HG02678 (cell line): ENCODE results near the gene MRPL2.
A peak's percentile ranks its signal among the peaks of the same experiment; 100 is the strongest.
"Not testable (repeated sequence)": the region's sequence is repeated elsewhere in the genome, so short reads cannot be mapped to it uniquely, and the experiment has no call there.

ENCODE experiments used
- ATAC-seq: cut with Tn5 transposase; IDR thresholded peaks from one replicate; pipeline ENCODE4 v1.9.1; 2021; ENCODE audit warnings: mild to moderate bottlenecking, moderate library complexity; ENCODE audit not compliant: unreplicated experiment

MRPL2 gene

DNA sequence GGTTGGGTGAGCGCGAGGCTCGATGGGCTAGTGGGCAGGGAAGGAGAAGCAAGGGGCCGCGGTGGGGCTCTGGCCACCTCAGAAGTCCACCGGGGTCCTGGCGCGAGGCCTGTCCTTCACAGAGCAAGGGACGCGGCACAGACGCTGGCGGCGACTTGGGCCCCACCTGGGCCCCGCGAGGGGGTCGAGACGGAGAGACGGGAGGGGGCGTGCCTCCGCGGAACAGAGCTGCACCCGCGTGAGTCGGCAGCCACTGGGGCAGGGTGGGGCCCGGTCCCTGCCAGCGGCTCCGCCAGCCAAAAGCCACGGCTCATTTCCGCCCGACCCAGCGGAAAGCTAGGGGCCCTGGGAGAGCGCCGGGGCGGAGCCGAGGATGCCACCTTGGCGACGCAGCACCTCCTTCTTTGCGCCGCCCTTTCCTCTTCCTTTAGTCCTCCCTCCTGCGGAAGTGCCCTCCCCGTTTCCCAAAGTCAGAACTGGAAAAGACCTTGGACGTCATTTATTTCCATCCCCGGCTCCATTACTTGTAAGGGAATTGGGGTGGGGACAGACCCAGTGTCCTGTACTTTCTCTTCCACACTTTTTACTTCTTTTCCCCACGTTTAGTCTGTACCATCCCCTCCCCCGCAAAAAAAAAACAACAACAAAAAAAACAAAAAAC is 5.6 kb downstream of the MRPL2 start, which contains the start of gene CUL7:
CUL7 (minus strand) TSS at position 307 of the 661 bp plus-strand sequence. CDS start 1,063 bp downstream, outside the sequence.
- peak; percentile 94 for ATAC-seq

DNA sequence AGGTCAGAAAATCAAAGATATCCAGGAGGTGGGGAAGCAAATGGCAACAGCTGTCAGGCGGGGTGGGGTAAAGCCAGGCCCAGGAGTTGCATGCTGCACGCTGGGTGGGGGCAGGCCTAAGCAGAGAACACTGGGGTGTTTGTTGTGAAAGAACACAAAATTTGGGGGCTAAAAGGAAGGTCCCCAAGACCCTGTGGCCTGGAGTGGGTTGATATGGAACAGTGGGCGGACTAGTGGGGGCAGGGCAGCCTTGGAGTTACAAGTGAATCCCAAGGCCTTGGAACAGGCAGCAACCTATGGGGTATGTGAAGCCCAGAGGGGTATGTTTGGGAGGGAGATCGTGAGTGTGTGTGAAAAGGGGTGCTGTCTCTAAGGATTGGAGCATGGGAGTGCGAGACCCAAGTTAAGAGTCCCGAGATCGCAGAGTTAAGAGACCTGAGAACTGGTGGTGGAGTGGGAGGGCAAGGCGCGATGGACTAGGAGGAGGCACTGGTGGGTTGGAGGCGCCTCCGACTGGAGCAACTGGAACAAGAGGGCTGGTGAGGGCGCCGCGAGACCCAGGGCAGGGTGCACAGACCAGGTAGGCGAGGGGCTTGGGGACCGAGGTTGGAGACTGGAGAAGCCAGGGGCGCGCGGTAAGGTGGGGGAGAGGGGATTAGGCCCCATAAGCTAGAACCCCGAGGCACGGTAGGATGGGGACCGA is 6.2 kb downstream of the MRPL2 start:
- ATAC-seq = no peak

DNA sequence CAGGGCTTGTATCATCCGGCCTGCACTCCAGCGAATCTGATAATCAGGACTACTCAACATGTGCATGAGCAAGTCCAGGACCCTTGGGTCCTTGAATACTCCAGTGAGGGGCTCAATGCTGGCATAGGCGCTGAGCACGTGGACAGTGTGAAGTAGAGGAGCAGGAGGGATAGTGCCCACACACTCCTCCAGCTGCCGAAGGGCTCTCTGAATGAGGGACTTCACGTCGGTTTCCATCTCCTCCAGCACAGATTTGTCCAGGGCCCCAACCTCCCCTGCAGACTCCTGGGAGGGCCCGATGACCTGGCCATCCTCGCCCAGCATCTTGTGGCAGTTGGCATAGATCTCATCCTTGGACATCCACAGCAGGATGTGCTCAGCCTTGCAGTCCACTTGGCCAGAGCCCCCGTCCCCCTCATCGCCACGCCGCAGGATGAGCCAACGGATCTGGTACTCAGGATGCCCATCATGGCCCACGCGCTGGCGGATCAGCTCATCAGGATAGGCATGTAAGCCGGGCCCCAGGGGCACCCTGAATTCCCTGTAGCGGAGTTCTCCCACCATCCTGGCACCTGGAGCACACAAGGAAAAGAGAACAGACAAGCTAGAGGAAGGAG is 6.9 kb downstream of the MRPL2 start:
- no peak for ATAC-seq

DNA sequence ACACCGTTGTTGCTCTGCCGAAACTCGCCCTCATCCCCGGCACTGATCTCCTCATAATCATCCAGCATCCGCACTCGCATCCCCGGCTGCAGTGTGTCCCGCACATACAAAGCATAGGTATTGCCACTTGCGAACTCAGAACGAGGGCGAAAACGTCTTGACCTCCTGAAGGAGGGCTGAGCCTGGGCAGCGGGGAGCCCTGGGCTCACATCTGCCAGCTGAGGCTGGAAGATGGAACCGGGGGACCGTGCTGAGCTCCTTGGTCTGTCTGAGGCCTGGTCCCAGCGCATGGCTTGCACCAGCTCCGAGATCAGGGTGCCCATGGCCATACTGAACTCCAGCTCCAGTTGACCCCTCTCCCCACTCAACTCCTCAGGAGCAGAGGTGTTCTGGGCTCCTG is 8.3 kb downstream of the MRPL2 start:
- ATAC-seq = no peak

DNA sequence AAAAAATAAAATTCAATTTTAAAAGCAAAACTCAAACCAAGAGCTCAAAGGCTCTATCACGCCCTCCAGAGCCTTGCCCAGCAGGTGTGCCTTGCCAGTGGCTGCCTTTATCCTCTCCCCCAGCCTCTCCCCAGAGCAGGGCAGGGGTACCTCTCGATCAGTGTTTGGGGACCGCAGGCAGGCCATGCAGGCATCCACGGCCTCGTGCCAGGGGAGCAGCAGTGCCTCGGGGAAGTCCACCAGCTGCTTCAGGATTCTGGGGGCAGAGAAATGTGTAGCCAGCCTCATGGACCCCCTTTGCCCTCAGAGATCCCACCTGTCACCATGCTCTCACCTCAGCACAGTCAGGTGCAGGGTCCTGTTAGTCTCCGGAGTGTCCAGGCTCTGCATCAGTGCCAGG is 11.2 kb downstream of the MRPL2 start:
- ATAC-seq = no peak

DNA sequence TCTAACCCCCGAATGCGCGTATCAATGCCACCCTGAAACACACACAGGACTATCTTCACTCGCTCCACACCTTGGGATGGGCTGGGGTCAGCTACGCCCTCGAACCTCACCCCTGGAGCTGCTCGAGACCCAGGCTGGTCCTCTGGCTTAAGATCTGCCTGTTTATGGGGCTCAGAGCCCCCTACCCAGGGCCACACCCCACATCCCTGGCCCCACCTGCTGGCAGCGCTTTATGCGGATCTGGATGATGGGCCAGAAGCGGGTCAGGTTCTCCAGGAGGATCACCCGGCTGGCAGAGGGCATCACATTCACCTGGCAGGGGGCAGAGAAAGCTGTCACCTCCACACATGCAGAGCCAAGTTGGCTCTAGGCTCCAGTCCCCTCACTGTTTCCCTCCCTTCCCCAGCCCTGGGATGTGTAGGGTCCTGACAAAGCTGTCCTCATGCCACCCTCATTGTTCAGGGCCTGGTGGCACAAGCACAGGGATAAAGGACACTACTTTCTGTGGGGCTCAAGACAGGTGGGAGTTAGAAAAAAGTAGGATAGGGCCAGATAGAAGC is 13.8 kb downstream of the MRPL2 start:
- no peak for ATAC-seq

DNA sequence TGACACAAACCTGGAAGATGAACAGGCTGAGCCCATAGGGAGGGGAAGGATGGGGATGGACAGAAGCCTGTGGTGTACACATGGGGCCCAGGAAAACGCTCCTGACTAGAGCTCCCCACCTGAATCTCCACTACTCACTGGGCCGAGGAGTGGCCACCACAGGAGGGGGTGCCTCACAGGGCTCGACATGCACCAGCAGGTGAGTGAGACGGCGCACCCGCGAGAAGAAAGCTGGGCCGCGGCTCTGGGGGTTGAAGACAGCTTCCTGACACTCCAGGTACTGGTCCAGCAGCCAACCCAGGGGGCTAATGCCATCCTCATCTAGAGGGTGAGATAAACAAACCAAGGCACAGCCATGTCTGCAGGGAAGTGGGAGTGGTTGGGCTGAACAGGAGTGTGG is 15.9 kb downstream of the MRPL2 start:
- ATAC-seq = no peak

DNA sequence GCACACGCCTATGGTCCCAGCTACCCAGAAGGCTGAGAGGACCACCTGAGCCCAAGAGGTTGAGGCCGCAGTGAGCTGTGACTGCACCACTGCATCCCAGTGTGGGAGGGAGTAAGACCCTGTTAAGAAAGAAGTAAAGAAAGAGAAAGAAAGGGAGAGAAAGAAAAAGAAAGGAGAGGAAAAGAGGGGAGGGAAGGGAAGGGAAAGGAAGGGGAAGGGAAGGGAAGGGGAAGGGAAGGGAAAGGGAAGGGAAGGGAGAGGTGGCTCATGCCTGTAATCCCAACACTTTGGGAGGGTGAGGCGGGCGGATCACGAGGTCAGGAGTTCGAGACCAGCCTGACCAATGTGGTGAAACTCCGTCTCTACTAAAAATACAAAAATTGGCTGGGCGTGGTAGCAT is 17.8 kb downstream of the MRPL2 start:
- ATAC-seq = not testable (repeated sequence)

DNA sequence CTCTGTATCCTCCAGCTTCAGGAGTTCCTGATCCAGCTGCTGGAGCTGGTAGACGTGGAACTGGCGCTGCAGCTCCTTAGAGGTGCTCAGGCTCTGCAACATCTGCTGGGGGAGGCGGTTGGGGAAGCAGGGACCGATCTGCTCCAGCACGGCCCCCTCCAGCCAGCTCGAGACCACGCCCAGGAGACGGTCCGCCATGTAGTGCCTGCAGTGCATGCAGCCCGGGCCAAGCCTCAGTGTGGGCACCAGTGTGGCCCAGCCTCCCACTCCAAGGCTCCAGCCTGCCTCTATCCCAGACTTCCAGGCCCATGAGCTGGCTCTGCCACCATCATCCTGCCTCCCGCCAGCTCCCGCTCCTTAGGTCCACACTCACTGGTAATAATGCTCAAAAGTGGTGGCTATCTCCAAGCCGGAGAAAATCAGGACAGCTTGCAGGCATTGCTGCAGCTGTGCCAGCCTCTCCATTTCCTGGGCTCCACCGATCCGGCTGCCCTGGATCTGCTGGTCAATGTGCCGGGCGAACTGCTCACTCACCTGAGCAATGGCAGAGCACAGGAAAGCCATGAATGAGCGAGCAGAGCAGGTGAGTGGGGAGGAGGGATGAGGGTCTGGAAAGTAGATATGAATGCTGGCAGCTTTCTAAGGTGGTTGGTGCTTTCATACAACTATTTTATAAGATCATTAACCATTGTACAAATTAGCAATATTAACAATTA is 18.5 kb downstream of the MRPL2 start:
- no peak for ATAC-seq

DNA sequence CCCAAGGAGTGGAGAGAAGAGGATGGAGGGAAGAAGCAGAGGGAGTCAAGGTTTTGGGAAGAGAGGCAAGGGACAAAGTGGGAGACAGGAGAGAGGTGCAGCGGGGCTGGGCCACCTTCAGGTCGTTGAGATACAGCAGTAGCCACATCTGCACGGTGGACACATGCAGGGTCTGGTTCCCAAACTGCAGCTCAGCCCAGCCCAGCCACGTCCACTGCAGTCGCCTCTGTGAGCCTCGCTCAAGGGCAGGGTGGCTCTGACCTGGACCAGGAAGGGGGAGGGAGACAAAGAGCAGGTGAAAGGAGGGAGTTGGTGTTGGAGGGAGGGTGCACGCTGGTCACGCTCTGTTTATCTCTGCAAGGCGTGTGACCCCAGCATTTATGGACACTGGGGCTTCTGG is 20.5 kb downstream of the MRPL2 start:
- ATAC-seq = no peak

DNA sequence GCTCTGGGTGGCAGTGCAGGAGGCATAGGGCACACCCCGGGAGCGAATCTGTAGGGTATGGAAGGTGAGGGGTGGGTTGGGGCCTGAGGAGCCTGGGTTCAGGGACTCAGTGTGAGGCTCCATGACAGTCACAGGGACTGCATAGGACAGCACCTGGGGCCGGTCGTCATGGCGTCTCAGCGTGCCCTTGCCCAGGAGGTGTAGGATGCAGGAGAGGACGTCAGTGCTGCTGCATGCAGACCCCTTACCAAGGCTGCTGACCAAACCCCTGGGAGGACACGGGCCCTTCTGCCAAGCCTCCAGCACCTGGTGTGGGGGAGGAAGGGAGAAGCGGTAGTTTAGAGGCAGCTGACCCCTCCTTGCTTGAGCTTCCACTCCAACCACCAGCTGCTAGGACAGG is 21.5 kb downstream of the MRPL2 start:
- ATAC-seq = no peak

DNA sequence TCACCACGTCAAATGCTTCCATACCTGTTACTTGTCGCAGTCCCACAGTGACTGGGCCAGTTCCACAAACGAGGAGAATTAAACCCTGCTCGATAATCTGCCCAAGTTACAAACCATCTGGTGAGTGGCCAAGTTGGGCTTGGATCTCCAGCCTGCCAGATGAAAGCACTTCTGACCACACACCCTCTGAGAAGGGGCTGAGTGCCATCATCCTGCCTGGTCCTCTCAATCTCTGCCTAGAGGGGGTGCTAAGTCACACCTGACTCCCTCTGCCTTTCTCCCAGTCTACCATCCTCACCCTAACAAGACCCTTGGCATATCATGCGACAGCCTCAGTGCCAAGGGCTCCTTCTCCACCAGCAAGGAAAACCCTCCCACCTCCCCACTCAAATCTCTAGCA is 22.0 kb downstream of the MRPL2 start:
- ATAC-seq = no peak

DNA sequence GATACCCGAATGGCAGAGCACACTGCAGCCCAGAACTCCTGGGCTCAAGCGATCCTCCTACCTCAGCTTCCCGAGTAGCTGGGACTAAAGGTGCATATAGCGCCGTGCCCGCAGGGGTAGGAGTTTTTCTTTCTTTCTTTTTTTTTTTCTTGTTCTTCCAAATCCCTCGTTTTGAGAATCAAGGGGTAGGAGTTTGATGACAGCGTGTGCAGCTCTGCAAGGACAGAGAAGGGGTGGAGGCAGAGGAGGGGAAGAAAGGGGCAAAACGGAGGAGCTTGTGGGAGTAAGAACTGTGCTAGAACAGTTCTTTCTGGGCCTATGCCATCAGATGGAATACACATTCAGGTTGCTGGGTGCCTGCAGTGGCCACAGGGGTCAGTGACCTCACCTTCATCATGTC is 22.5 kb downstream of the MRPL2 start:
- no peak for ATAC-seq

DNA sequence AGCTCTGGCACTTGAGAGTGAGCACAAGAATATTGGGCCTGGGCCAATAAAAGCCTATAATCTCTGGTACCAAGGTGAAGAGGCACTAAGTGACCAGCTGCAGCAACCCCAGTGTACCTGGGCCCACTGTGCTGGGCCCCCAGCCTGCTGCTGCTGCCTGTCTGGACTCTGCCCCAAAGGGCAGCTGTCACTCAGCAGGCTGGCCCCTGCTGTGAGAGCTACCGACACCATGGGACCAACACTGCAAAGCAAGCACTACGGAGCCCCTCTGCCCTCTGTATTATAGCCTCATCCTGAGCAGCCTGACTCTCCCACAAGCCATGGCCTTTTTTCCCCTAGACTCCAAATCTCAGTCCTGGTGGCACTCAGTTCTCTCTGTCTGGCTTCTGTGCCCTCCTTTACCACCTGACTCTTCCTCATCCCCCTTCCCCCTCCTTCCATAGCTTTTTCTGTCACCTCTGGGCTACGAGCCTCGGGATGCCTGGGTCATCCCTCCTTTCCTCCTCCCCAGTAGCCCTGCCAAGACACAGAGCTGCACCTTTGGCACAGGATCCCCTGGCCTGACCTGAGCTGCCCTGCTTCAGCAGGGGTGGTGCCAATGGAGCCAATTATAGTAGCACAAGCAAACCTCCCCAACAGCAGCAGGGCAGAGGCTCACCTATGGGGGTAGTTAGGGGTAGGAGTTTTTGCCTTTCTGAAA is 23.6 kb downstream of the MRPL2 start:
- no peak for ATAC-seq

DNA sequence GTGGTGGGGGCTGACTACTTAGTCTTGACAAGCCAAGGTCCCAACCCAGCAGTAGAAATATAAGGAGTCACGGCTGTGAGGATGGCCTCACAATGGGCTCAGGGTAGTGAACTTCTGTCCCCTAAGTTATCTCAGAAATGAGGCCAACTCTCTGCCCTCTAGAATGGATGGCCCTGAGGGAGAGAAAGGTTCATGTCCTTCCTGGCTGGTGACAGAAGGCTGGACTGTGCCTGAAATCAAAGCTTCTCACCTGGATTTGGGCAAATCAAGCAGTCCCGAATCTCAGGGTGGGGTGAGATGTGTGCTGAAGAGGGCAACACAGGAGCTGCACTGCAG is 25.1 kb downstream of the MRPL2 start:
- no peak for ATAC-seq

DNA sequence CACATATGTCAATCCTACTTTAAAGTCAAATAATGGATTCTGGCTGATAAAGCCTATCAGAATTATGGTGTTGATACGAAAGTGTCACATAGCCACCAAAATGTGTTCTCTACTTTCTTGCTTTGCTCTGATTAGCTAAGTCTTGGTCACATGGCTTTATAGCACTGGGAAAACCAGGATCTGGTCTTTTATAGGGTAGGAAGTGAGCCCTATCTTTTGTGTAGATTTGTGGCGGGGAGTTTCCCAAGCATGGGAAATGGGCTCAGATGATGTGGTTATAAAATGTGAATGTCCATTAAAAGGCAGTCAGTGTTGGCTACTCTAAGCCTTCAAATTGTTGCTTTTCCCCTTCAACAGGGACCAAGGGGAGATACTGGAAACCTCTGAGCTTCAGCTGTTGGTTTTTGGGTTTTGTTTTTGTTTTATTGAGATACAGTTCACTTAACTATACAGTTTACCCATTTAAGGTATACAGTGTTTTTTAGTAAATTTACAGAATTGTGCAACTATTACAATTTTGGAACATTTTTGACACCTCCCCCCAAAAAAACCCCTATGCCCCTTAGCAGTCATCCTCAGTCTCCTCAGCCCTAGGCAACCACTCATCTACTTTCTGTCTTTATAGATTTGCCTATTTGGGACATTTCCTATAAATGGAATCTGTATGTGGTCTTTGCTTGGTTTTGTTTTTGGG is 25.6 kb downstream of the MRPL2 start:
- no peak for ATAC-seq

DNA sequence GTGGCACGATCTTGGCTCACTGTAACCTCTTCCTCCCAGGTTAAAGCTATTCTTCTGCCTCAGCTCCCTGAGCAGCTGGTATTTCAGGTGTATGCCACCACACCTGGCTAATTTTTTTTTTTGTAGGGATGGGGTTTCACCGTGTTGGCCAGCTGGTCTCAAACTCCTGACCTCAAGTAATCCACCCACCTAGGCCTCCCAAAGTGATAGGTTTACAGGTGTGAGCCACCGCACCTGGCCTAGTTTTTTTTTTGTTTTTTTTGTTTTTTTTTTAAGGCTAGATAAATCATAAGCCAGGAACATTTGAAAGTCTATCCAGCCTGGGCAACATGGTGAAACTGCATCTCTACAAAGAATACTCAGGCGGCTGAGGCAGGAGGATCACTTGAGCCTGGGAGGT is 26.9 kb downstream of the MRPL2 start:
- no peak for ATAC-seq

DNA sequence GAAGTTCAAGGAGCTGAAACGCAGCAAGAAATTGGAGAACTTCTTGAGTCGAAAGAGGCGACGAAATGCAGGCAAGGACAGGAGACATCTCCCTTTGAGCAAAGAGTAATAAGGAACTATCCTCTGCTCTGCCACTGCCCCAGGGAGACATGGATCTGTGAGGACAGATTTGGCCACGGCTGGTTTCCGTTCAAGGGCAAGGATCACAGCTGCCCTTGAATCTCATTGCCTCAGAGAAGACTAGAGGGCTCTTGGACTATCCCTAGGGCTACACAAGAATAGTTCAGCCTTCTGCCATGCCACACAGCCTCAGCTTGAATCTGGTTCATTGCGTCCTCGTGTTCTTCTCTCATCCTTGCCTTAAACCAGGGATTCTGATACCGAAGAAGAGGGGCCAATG is 30.1 kb downstream of the MRPL2 start:
- no peak for ATAC-seq

DNA sequence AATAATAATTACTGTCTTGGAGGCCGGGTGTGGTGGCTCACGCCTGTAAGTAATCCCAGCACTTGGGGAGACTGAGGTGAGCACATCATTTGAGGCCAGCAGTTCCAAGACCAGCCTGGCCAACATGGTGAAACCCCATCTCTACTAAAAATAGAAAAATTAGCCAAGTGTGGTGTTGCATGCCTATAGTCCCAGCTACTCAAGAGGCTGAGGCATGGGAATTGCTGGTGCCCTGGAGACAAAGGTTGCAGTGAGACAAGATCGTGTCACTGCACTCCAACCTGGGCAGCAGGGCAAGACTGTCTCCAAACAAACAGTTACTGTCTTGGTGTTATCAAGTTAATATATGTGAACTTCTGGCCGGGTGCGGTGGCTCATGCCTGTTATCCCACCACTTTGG is 32.9 kb downstream of the MRPL2 start:
- ATAC-seq = no peak

DNA sequence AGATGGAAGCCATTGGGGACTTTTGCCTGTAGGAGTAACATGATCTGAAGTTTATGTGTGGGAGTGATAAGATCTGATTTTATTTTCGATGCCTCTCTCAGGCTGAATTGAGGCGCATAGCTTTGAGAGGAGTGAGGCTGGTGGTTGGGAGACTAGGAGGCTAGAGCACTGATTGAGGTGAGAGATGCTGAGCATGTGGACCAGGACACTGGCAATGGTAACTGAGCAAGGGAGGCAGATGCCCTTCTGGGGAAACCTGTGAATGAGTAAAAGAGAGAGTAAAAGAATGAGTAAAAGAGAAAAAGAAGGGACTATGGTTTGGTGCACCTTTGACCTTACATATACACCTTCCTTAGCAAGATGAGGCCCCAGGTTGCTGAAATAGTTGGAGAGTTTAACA is 34.8 kb downstream of the MRPL2 start:
- ATAC-seq = no peak
